Measurements from ENCODE around the gene LRRFIP2.
"Not testable (repeated sequence)": the region's sequence is repeated elsewhere in the genome, so short reads cannot be mapped to it uniquely, and the experiment has no call there.

LRRFIP2 gene

GRCh38 chr3:37183976-37184375, 9.6 kb upstream of the LRRFIP2 start:
- no peak for DNase-seq

DNA sequence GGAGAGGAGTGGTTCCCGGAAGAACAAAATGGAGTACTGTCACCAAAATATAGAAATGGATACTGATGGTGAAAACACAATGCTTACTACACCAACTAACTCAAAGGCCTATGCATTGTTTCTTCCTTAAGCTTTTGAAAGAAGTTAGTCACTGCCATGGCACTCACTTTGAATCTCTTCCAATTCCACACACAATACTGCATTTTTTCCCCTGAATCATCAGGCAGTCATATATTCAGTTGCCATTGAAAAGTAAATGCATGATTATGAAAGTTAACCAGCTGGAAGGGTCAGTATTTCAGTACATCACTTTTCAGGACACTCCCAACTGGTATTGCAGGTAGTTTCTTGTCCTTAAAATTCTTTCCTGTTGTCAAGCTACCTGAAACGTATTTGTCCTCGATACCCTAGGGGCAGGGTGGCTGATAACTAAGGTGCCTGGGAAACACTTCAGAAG, 9.0 kb upstream of the LRRFIP2 start:
- DNase-seq: no peak

- no peak for DNase-seq
Observed at GRCh38 chr3:37182816-37183215, 8.4 kb upstream of the LRRFIP2 start.

- DNase-seq: no peak
Observed at GRCh38 chr3:37181756-37182155, 7.4 kb upstream of the LRRFIP2 start.

- DNase-seq: no peak
Observed at GRCh38 chr3:37179144-37179967, 5.0 kb upstream of the LRRFIP2 start.

DNA sequence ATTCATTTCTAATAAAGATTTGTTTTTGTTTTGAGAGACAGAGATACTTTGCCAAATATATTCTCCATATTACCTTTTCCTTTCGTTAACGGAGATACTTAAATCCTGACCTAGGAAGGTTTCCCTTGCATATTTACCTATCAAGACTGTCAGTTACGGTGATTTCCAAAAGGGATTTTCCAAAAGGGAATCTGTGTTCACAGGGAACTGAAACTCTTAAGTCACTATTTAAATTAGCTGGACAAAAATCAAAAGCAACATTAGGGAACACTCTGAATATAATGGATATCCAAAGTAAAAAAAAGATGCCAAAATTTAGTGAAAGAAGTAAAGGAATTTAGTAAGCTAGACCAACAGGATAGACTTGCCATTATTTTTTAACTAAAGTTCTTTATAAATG, 576 bp downstream of the LRRFIP2 start:
- DNase-seq: no peak

DNA sequence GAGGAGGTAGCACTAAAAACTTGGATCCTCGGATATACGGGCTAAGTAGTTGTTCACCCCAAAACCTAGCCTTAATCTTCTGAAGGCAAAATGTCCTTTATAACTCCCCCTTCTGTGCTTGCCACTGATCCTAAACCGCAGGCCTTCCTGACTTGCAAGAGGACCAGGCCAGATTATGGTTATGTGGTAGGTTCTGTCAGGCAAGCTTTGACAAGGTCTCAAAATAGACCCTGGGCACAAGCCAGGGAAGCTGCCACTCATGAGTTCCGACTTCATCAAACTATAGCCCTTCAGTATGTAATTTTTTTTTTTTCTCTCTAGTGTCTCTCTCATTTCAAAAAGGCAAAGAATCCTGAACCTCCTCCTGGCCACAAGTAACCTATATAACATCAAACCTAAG, 3.2 kb downstream of the LRRFIP2 start:
- no peak for DNase-seq

- no peak for DNase-seq
Observed at GRCh38 chr3:37170513-37170912, 3.9 kb downstream of the LRRFIP2 start.

GRCh38 chr3:37170060-37170459, 4.3 kb downstream of the LRRFIP2 start:
- DNase-seq: no peak

- no peak for DNase-seq
Observed at GRCh38 chr3:37168896-37169295, 5.5 kb downstream of the LRRFIP2 start.

GRCh38 chr3:37163262-37164015, 10.9 kb downstream of the LRRFIP2 start:
- DNase-seq: no peak

- no peak for DNase-seq
Observed at GRCh38 chr3:37162501-37163245, 11.7 kb downstream of the LRRFIP2 start.

GRCh38 chr3:37161351-37161750, 13.0 kb downstream of the LRRFIP2 start:
- DNase-seq: no peak

DNA sequence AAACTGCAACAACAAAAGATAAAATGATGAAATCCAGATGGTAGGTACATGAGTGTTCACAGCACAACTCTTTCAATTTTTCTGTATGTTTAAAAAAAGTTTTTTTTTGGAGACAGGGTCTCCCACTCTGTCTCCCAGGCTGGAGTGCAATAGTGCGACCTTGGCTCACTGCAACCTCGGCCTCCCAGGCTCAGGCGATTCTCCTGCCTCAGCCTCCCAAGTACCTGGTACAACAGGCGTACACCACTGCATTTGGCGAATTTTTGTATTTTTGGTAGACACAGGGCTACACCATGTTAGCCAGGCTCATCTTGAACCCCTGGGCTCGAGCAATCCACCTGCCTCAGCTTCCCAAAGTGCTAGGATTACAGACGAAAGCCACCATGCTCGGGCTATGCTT, 18.6 kb downstream of the LRRFIP2 start:
- no peak for DNase-seq

DNA sequence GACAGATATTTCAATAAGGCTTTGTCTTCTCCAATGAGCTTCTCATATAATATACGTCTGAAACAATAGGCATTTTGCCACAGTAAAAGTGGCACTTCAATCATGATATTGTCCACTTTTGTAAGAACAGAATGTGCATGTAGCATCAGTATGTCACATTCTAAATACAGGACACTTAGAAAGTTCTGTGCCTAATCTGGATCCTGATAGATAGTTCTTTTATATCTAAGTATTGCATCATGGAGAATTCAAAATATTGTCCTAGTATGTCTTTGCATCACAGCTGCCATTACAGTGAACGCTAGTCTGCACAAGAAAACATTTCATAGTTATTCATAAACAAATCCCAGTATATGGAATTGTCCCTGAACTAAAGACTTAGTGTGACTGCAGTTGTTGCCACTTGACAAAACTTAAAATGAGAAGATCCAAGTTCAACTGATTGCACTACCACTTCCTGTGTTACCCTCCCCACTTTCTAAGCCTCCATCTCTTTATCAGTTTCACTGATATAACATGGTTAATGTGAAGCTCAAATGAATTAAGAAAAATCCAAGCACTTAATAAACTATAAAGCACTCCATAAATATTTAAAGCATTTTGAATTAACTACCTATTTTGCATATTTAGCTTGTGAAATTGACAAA, 19.6 kb downstream of the LRRFIP2 start:
- no peak for DNase-seq

DNA sequence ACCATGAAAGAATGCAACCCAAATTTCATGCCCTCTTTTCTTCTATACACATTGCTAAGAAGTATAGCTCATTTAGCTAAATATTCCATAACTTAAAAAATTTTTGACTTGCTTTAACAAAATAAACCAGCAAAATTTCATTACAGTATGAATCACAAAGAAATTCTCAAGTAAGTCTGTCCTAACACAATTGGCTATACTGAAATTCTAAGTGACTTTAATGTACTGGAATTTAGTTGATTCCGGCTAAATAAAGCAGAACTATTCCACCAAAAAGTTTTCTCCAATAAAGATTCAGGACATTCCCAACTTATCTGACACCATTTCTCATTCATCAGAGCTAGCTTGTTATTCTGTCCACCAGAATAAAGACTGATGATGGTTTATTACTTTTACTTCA, 23.8 kb downstream of the LRRFIP2 start:
- no peak for DNase-seq

DNA sequence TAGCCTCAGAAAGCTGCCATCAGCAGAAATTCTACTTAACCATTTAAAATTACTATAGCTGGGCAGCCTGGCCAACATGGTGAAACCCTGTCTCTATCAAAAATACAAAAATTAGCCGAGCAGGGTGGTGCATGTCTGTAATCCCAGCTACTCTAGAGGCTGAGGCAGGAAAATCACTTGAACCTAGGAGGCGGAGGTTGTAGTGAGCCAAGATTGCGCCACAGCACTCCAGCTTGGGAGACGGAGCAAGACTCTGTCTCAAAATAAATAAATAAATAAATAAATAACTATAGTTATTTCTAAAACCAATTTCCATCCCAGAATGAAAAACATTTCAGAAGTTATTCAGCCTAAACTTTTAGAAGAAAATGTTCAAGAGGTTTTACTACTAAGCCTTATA, 25.1 kb downstream of the LRRFIP2 start:
- DNase-seq: no peak

GRCh38 chr3:37148208-37148607, 26.2 kb downstream of the LRRFIP2 start:
- DNase-seq: no peak

GRCh38 chr3:37147666-37148065, 26.7 kb downstream of the LRRFIP2 start:
- DNase-seq: no peak

DNA sequence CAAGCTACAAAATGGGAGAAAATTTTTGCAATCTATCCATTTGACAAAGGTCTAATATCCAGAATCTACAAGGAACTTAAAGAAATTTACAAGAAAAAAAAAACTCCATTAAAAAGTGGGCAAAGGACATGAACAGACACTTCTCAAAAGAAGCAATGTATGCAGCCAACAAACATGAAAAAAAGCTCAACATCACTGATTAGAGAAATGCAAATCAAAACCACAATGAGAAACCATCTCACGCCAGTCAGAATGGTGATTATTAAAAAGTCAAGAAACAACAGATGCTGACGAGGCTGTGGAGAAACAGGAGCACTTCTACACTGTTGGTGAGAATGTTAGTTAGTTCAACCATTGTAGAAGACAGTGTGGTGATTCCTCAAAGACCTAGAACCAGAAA, 27.5 kb downstream of the LRRFIP2 start:
- not testable (repeated sequence) for DNase-seq

- DNase-seq: no peak
Observed at GRCh38 chr3:37145611-37146010, 28.8 kb downstream of the LRRFIP2 start.

DNA sequence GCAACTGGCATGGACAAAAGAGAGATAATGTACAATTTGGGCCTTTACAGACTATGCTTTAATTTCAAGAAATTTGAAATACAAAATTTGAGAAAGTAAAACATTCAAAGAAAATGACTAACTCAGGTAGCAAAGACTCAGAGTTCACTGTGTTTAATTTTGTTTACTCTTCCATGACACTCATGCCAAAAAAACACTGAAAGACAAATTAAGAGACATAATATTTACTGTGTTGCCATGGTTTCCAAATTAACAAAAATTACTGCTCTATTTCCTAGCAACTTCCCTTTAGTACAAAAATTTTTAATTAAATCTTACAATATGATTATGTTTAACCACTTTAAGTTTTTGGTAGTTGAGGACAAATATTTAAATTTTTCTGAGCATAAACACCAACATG, 29.6 kb downstream of the LRRFIP2 start:
- DNase-seq: peak; percentile 62

GRCh38 chr3:37143821-37144220, 30.6 kb downstream of the LRRFIP2 start:
- DNase-seq: peak; percentile 47
